H9 (cell line): ENCODE measurements around the gene MT4. TPM values are rescaled to one million over a fixed set of nuclear protein-coding genes. Genes with fewer than 3 reads are reported as not detected.

Source experiments
- DNase-seq: peaks from one replicate; pipeline ENCODE4 v3.0.0-alpha.2; 2017
- H2AFZ ChIP-seq: one replicate; pipeline ENCODE4 v1.6.1; 2013; ENCODE audit warnings: mild to moderate bottlenecking, low read length, control low read depth, moderate library complexity
- H2AK5ac ChIP-seq: 2 replicates; pipeline ENCODE4 v1.6.1; 2013; ENCODE audit warnings: low read length, control low read depth, mixed read lengths; ENCODE audit not compliant: insufficient read length
- H2BK120ac ChIP-seq: one replicate; pipeline ENCODE4 v1.6.1; 2013; ENCODE audit warnings: low read depth, mild to moderate bottlenecking, low read length, control low read depth, inconsistent platforms; ENCODE audit not compliant: poor library complexity, severe bottlenecking
- H2BK12ac ChIP-seq: 2 replicates; pipeline ENCODE4 v1.6.1; 2013; ENCODE audit warnings: low read length, control low read depth, mixed read lengths, low read depth; ENCODE audit not compliant: insufficient read length
- H2BK15ac ChIP-seq: 2 replicates; pipeline ENCODE4 v1.6.1; 2013; ENCODE audit warnings: low read depth, low read length, control low read depth
- H2BK20ac ChIP-seq: one replicate; pipeline ENCODE4 v1.6.1; 2013; ENCODE audit warnings: low read depth, mild to moderate bottlenecking, low read length, control low read depth, inconsistent platforms; ENCODE audit not compliant: poor library complexity, severe bottlenecking
- H2BK5ac ChIP-seq: 2 replicates; pipeline ENCODE4 v1.6.1; 2013; ENCODE audit warnings: low read length, control low read depth, mixed read lengths; ENCODE audit not compliant: insufficient read length
- H3K14ac ChIP-seq: 2 replicates; pipeline ENCODE4 v1.6.1; 2013; ENCODE audit warnings: low read length, control low read depth; ENCODE audit not compliant: insufficient read depth
- H3K18ac ChIP-seq: 2 replicates; pipeline ENCODE4 v1.6.1; 2013; ENCODE audit warnings: low read depth, mild to moderate bottlenecking, mixed read lengths, low read length, control low read depth; ENCODE audit not compliant: insufficient read length
- H3K23ac ChIP-seq: 2 replicates; pipeline ENCODE4 v1.6.1; 2013; ENCODE audit warnings: low read length, control low read depth, mixed read lengths, low read depth; ENCODE audit not compliant: insufficient read length
- H3K23me2 ChIP-seq: 2 replicates; pipeline ENCODE4 v1.6.1; 2013; ENCODE audit warnings: low read depth, mild to moderate bottlenecking, mixed read lengths, low read length, control low read depth; ENCODE audit not compliant: insufficient read length, poor library complexity, severe bottlenecking
- H3K27ac ChIP-seq: 2 replicates; pipeline ENCODE4 v1.5.1; 2013; ENCODE audit warnings: low read length, control low read depth, mixed read lengths, low read depth; ENCODE audit not compliant: insufficient read length
- H3K27me3 ChIP-seq: 2 replicates; pipeline ENCODE4 v1.6.1; 2013; ENCODE audit warnings: low read length, control low read depth, inconsistent platforms; ENCODE audit not compliant: insufficient read depth
- H3K4ac ChIP-seq: 2 replicates; pipeline ENCODE4 v1.6.1; 2013; ENCODE audit warnings: low read depth, mild to moderate bottlenecking, control low read depth, inconsistent platforms, low read length, moderate library complexity
- H3K4me1 ChIP-seq: 2 replicates; pipeline ENCODE4 v1.6.1; 2013; ENCODE audit warnings: low read length, control low read depth, inconsistent platforms; ENCODE audit not compliant: insufficient read depth
- H3K4me2 ChIP-seq: 2 replicates; pipeline ENCODE4 v1.6.1; 2013; ENCODE audit warnings: low read length, control low read depth, mixed read lengths; ENCODE audit not compliant: insufficient read length, insufficient read depth
- H3K56ac ChIP-seq: 2 replicates; pipeline ENCODE4 v1.6.1; 2013; ENCODE audit warnings: low read depth, mild to moderate bottlenecking, mixed read lengths, low read length, control low read depth; ENCODE audit not compliant: insufficient read length
- H3K79me1 ChIP-seq: 2 replicates; pipeline ENCODE4 v1.6.1; 2013; ENCODE audit warnings: low read depth, mild to moderate bottlenecking, moderate library complexity, low read length, control low read depth, inconsistent platforms; ENCODE audit not compliant: insufficient read depth, poor library complexity, severe bottlenecking
- H3K79me2 ChIP-seq: 2 replicates; pipeline ENCODE4 v1.6.1; 2013; ENCODE audit warnings: low read length, control low read depth, inconsistent platforms; ENCODE audit not compliant: insufficient read depth
- H3K9ac ChIP-seq: 2 replicates; pipeline ENCODE4 v1.6.1; 2013; ENCODE audit warnings: low read length, control low read depth, mixed read lengths; ENCODE audit not compliant: insufficient read length; ENCODE audit errors: extremely low read depth
- H3K9me3 ChIP-seq: one replicate; pipeline ENCODE4 v1.6.1; 2013; ENCODE audit warnings: low read depth, low read length, inconsistent platforms; ENCODE audit not compliant: control insufficient read depth
- H3T11ph ChIP-seq: one replicate; pipeline ENCODE4 v1.6.1; 2013; ENCODE audit warnings: mild to moderate bottlenecking, low read length, control low read depth, inconsistent platforms
- H4K20me1 ChIP-seq: one replicate; pipeline ENCODE4 v1.6.1; 2013; ENCODE audit not compliant: control insufficient read depth, insufficient read length, insufficient read depth
- H4K5ac ChIP-seq: 2 replicates; pipeline ENCODE4 v1.6.1; 2013; ENCODE audit warnings: low read depth, mild to moderate bottlenecking, mixed read lengths, low read length, control low read depth; ENCODE audit not compliant: insufficient read length
- H4K8ac ChIP-seq: replicated peaks from 2 replicates; pipeline ENCODE4 v1.6.1; 2013; ENCODE audit warnings: low read length, control low read depth, mixed read lengths, low read depth; ENCODE audit not compliant: insufficient read length
- H4K91ac ChIP-seq: 2 replicates; pipeline ENCODE4 v1.6.1; 2013; ENCODE audit warnings: low read depth, mild to moderate bottlenecking, moderate library complexity, mixed read lengths, low read length, control low read depth; ENCODE audit not compliant: insufficient read length
- H3K27ac Mint-ChIP-seq, 3 experiments: 2 replicates in 2 of 3; 3 replicates in 1 of 3; pipeline ENCODE4 v1.8.0; 2020 to 2021; ENCODE audit warnings: mixed read lengths in 3 of 3, mild to moderate bottlenecking in 1 of 3, moderate library complexity in 1 of 3
- H3K27me3 Mint-ChIP-seq: 2 replicates; pipeline ENCODE4 v1.8.0; 2021; ENCODE audit warnings: low read depth, mild to moderate bottlenecking, moderate library complexity, mixed read lengths
- H3K36me3 Mint-ChIP-seq, 3 experiments: 2 replicates in 2 of 3; 3 replicates in 1 of 3; pipeline ENCODE4 v1.8.0; 2020 to 2021; ENCODE audit warnings: low read depth in 3 of 3, mixed read lengths in 3 of 3; ENCODE audit not compliant: insufficient read depth in 1 of 3
- H3K4me1 Mint-ChIP-seq, 2 experiments: 2 replicates each; pipeline ENCODE4 v1.8.0; 2020; ENCODE audit warnings: mixed read lengths in 2 of 2
- H3K4me3 Mint-ChIP-seq, 2 experiments: 2 replicates in 1 of 2; 3 replicates in 1 of 2; pipeline ENCODE4 v1.8.0; 2020 to 2021; ENCODE audit warnings: mild to moderate bottlenecking in 2 of 2, mixed read lengths in 2 of 2, moderate library complexity in 1 of 2
- H3K9me3 Mint-ChIP-seq, 2 experiments: 2 replicates in 1 of 2; 3 replicates in 1 of 2; pipeline ENCODE4 v1.8.0; 2020; ENCODE audit warnings: mild to moderate bottlenecking in 2 of 2, mixed read lengths in 2 of 2, moderate library complexity in 1 of 2
- CTCF ChIP-seq: fragments of 200-600 bp; sonication (generic); conservative IDR thresholded peaks from 3 replicates; pipeline ENCODE4 v1.8.0; 2021; ENCODE audit warnings: antibody characterized with exemption, mild to moderate bottlenecking
- WGBS: extraction: QIAGEN DNeasy Blood & Tissue Kit; methylation state at CpG from one replicate; pipeline ENCODE4 v1.1.7; 2013; ENCODE audit warnings: missing lambda C conversion rate, low lambda C conversion rate, mixed read lengths; ENCODE audit not compliant: insufficient read length; ENCODE audit errors: extremely low coverage; 5-methylcytosine and 5-hydroxymethylcytosine counted together
- total RNA-seq: library from RNA; stranded (reverse); gene quantifications from 2 replicates; pipeline ENCODE4 v1.2.1, GENCODE V29; 2021

Gene MT4
- total RNA-seq, 1 experiment from 2014 or later = not detected

GRCh38 chr16:56530872-56531271 is 34.0 kb upstream of the MT4 start:
- no peak overlapping the region for H3K18ac ChIP-seq

More at GRCh38 chr16:56530872-56531271, 34.0 kb upstream of the MT4 start:
- Mint-ChIP-seq H3K9me3 (no peaks in the 10 kb centered on the region), H3K4me3 (no peak overlapping the region), H3K27me3 (peaks cover 37% of the 10 kb centered on the region), H3K27ac (no peak overlapping the region; a peak in 1 of 7 replicates), H3K4me1 (no peaks in the 10 kb centered on the region; a peak in 1 of 4 replicates), H3K36me3 (no peaks in the 10 kb centered on the region)
- Histone ChIP-seq H3K9me3 (no peaks in the 10 kb centered on the region), H2BK12ac (no peak overlapping the region), H3K27me3 (no peaks in the 10 kb centered on the region), H2AFZ (no peak overlapping the region), H3K56ac (no peak overlapping the region), H3K79me1 (no peaks in the 10 kb centered on the region), H4K91ac (no peak overlapping the region), H3K14ac (no peak overlapping the region), H3K23me2 (no peaks in the 10 kb centered on the region), H3K9ac (no peak overlapping the region), H2BK5ac (no peak overlapping the region), H3T11ph (no peak overlapping the region), H4K20me1 (no peaks in the 10 kb centered on the region), H4K5ac (no peak overlapping the region), H3K23ac (no peak overlapping the region), H3K27ac (no peak overlapping the region), H2BK120ac (no peak overlapping the region), H3K4me2 (no peak overlapping the region), H3K79me2 (no peaks in the 10 kb centered on the region), H3K4me1 (no peaks in the 10 kb centered on the region), H2BK15ac (no peak overlapping the region), H3K4ac (no peak overlapping the region), H4K8ac (no peak overlapping the region), H2AK5ac (no peak overlapping the region), H2BK20ac (no peak overlapping the region)
- no CpG with 5 or more reads among the region's 1 CpG for WGBS
- DNase-seq = no peak
- TF ChIP-seq CTCF = no peak
